Activated naive CD4-positive, alpha-beta T cell treated with anti-CD3 and anti-CD28 coated beads, Interleukin-2, amount 50 U/mL, for 24 hours (primary cell): Measurements from ENCODE around the gene ZNF804B.

Source experiments
- H3K27ac Mint-ChIP-seq: one replicate; pipeline ENCODE4 v1.8.0; 2021; ENCODE audit warnings: mild to moderate bottlenecking, mixed read lengths
- H3K27me3 Mint-ChIP-seq: one replicate; pipeline ENCODE4 v1.8.0; 2021; ENCODE audit warnings: mixed read lengths
- H3K36me3 Mint-ChIP-seq: one replicate; pipeline ENCODE4 v1.8.0; 2021; ENCODE audit warnings: mixed read lengths
- H3K4me1 Mint-ChIP-seq: one replicate; pipeline ENCODE4 v1.8.0; 2021; ENCODE audit warnings: mixed read lengths
- H3K4me3 Mint-ChIP-seq: one replicate; pipeline ENCODE4 v1.8.0; 2021; ENCODE audit warnings: mild to moderate bottlenecking, mixed read lengths
- H3K9me3 Mint-ChIP-seq: one replicate; pipeline ENCODE4 v1.8.0; 2021; ENCODE audit warnings: mixed read lengths

ZNF804B gene

GRCh38 chr7:89002981-89003956 lies 243.8 kb downstream of the ZNF804B start:
- Mint-ChIP-seq H3K27me3 (no peaks in the 10 kb centered on the region), H3K4me1 (peaks cover 30% of the 10 kb centered on the region), H3K36me3 (no peaks in the 10 kb centered on the region), H3K4me3 (peak overlapping the region; percentile 84), H3K27ac (peak overlapping the region; percentile 97), H3K9me3 (no peaks in the 10 kb centered on the region)

GRCh38 chr7:89012016-89012415 lies 252.5 kb downstream of the ZNF804B start:
- Mint-ChIP-seq H3K27ac (no peak overlapping the region), H3K36me3 (no peaks in the 10 kb centered on the region), H3K4me1 (no peaks in the 10 kb centered on the region), H3K9me3 (no peaks in the 10 kb centered on the region), H3K4me3 (no peak overlapping the region), H3K27me3 (no peaks in the 10 kb centered on the region)

DNA sequence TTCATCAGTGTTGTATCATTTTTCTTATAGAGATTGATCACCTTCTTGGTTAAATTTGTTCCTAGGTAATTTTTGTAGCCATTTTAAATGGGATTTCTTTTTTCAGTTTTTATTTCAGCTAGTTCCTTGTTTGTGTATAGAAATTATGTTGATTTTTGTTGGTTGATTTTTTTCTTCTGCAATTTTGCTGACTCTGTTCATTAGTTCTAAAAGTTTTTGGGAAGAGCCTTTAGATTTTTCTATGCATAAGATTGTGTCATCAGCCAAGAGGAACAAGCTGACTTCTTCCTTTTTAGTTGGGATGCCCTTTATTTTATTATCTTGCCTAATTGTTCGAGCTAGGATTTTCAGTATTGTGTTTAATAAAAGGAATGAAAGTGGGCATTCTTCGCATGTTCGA lies 258.2 kb downstream of the ZNF804B start:
- no peak overlapping the region for H3K4me3 Mint-ChIP-seq
- no peak overlapping the region for H3K27ac Mint-ChIP-seq
- H3K4me1 Mint-ChIP-seq = no peaks in the 10 kb centered on the region
- no peaks in the 10 kb centered on the region for H3K36me3 Mint-ChIP-seq
- H3K27me3 Mint-ChIP-seq = peaks cover 1% of the 10 kb centered on the region
- peaks cover 10% of the 10 kb centered on the region for H3K9me3 Mint-ChIP-seq

- H3K9me3 Mint-ChIP-seq = peaks cover 10% of the 10 kb centered on the region
- no peak overlapping the region for H3K27ac Mint-ChIP-seq
- H3K4me1 Mint-ChIP-seq = no peaks in the 10 kb centered on the region
- peaks cover 1% of the 10 kb centered on the region for H3K27me3 Mint-ChIP-seq
- H3K36me3 Mint-ChIP-seq = no peaks in the 10 kb centered on the region
- no peak overlapping the region for H3K4me3 Mint-ChIP-seq
Observed at GRCh38 chr7:89021741-89022140, 262.2 kb downstream of the ZNF804B start.

DNA sequence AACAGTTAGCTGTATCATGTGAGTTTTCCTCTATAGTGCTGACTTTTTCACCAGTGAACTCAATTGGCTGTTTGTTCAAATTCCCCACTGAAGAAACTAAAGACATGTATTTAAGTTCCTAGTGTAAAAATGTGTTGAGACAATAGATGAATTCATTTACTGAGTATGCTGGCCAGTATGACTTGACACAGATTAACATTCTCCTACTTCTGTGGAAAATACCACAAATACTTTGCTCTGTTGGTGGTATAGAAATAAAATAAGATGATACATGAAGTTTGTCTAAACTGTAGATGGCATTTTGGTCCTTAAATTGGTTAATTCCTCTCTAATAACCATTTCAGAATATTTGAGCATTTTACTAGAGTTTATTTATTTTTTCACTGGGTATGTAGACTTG lies 263.7 kb downstream of the ZNF804B start:
- H3K27ac Mint-ChIP-seq = no peak overlapping the region
- H3K9me3 Mint-ChIP-seq = peaks cover 10% of the 10 kb centered on the region
- H3K4me1 Mint-ChIP-seq = no peaks in the 10 kb centered on the region
- no peak overlapping the region for H3K4me3 Mint-ChIP-seq
- H3K36me3 Mint-ChIP-seq = no peaks in the 10 kb centered on the region
- H3K27me3 Mint-ChIP-seq = peaks cover 1% of the 10 kb centered on the region

GRCh38 chr7:89023877-89024276 lies 264.4 kb downstream of the ZNF804B start:
- H3K36me3 Mint-ChIP-seq = no peaks in the 10 kb centered on the region
- peaks cover 1% of the 10 kb centered on the region for H3K27me3 Mint-ChIP-seq
- no peaks in the 10 kb centered on the region for H3K4me1 Mint-ChIP-seq
- peaks cover 10% of the 10 kb centered on the region for H3K9me3 Mint-ChIP-seq
- H3K27ac Mint-ChIP-seq = no peak overlapping the region
- no peak overlapping the region for H3K4me3 Mint-ChIP-seq

- Mint-ChIP-seq H3K36me3 (no peaks in the 10 kb centered on the region), H3K4me1 (peaks cover 11% of the 10 kb centered on the region), H3K9me3 (no peaks in the 10 kb centered on the region), H3K4me3 (no peak overlapping the region), H3K27ac (no peak overlapping the region), H3K27me3 (no peaks in the 10 kb centered on the region)
Observed at GRCh38 chr7:89027781-89028180, 268.3 kb downstream of the ZNF804B start.

- Mint-ChIP-seq H3K36me3 (no peaks in the 10 kb centered on the region), H3K4me3 (no peak overlapping the region), H3K27ac (no peak overlapping the region), H3K9me3 (no peaks in the 10 kb centered on the region), H3K4me1 (peaks cover 11% of the 10 kb centered on the region), H3K27me3 (no peaks in the 10 kb centered on the region)
Observed at GRCh38 chr7:89028319-89028718, 268.8 kb downstream of the ZNF804B start.

DNA sequence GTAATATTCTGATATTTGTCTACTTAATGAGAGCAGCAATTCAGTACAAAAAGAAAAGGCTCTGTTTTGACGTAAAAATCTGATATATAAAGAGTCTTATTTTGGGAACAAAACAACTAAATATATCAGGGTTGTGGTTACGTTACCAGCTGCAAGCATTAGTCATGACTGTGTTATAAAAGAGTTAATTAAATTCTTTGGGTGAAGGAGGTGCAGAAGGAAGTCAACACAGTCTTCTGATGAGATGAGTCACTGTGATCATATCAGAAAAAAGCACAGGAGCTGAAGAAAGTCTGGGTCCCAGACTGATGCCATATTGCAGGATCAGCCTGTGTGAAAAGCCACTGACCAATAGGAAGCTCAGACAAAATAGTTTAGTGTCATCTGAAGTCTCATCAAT lies 270.4 kb downstream of the ZNF804B start:
- Mint-ChIP-seq H3K36me3 (no peaks in the 10 kb centered on the region), H3K9me3 (no peaks in the 10 kb centered on the region), H3K27ac (peak overlapping the region; percentile 32), H3K4me3 (no peak overlapping the region), H3K4me1 (peaks cover 11% of the 10 kb centered on the region), H3K27me3 (no peaks in the 10 kb centered on the region)

DNA sequence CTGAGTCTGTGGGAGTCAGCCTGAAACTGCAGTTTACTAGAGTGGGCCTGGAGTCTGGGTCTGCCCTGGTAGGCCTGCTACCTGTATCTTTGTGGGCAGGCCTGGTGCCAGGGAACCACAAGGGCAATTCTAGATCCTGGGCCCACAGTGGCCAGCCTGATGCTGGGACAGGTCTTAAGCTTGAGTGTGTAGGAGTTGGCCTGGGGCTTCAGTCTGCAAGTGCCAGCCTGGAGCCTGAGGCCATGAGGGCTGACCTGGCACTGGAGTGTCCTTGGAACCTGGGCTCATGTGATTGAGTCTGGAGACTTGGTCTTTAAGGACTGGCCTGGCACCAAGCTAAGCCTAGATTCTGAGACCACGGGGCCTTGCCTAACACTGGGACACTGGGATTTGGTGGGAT lies 281.7 kb downstream of the ZNF804B start:
- no peak overlapping the region for H3K27ac Mint-ChIP-seq
- H3K4me3 Mint-ChIP-seq = no peak overlapping the region
- H3K27me3 Mint-ChIP-seq = peaks cover 2% of the 10 kb centered on the region
- no peaks in the 10 kb centered on the region for H3K4me1 Mint-ChIP-seq
- peaks cover 17% of the 10 kb centered on the region for H3K9me3 Mint-ChIP-seq
- no peaks in the 10 kb centered on the region for H3K36me3 Mint-ChIP-seq

DNA sequence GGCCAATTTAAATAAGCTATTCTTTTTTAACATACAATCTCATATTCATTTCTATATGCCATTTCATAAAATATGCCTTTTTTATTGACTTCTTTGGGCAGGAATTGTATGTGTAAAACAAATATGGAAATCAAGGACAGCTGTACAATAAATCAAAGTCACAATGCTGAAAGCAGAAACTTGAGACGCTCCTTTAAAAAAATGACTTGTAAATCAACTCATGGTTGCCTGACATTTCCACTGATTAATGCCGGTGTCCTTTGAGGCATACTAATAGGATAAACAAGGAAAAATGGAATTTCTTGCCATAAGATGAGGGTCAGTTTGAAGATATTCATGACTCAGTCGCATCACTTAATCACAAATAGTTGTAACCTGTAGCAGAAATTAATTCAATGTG lies 283.4 kb downstream of the ZNF804B start:
- Mint-ChIP-seq H3K4me1 (no peaks in the 10 kb centered on the region), H3K9me3 (peaks cover 17% of the 10 kb centered on the region), H3K4me3 (no peak overlapping the region), H3K27ac (no peak overlapping the region), H3K27me3 (peaks cover 5% of the 10 kb centered on the region), H3K36me3 (no peaks in the 10 kb centered on the region)

DNA sequence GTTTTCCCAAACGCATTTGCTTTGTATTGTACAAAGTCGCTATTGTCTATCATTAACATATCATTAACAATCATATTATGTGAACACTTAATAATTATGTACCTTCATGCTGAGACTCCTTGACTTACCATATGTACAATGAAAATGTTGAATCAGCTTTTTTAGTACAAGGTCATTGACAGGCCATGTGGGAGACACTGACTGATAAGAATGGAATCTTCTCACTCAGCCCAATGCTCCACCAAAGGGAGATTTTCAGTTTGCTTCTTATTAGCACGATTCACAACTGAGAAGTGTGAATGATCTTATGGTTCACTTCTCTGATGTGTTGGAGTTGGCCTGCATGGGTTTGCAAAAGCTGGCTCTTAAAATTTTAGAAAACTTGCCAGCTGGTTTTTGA lies 289.5 kb downstream of the ZNF804B start:
- H3K27me3 Mint-ChIP-seq = peaks cover 5% of the 10 kb centered on the region
- H3K27ac Mint-ChIP-seq = no peak overlapping the region
- no peak overlapping the region for H3K4me3 Mint-ChIP-seq
- H3K9me3 Mint-ChIP-seq = peaks cover 5% of the 10 kb centered on the region
- no peaks in the 10 kb centered on the region for H3K4me1 Mint-ChIP-seq
- H3K36me3 Mint-ChIP-seq = no peaks in the 10 kb centered on the region

GRCh38 chr7:89053130-89053529 lies 293.6 kb downstream of the ZNF804B start:
- Mint-ChIP-seq H3K27ac (no peak overlapping the region), H3K4me3 (no peak overlapping the region), H3K36me3 (no peaks in the 10 kb centered on the region), H3K27me3 (peaks cover 2% of the 10 kb centered on the region), H3K9me3 (no peaks in the 10 kb centered on the region), H3K4me1 (no peaks in the 10 kb centered on the region)

GRCh38 chr7:89054361-89054760 lies 294.9 kb downstream of the ZNF804B start:
- peaks cover 2% of the 10 kb centered on the region for H3K27me3 Mint-ChIP-seq
- H3K9me3 Mint-ChIP-seq = no peaks in the 10 kb centered on the region
- H3K4me1 Mint-ChIP-seq = no peaks in the 10 kb centered on the region
- H3K27ac Mint-ChIP-seq = no peak overlapping the region
- no peak overlapping the region for H3K4me3 Mint-ChIP-seq
- no peaks in the 10 kb centered on the region for H3K36me3 Mint-ChIP-seq

DNA sequence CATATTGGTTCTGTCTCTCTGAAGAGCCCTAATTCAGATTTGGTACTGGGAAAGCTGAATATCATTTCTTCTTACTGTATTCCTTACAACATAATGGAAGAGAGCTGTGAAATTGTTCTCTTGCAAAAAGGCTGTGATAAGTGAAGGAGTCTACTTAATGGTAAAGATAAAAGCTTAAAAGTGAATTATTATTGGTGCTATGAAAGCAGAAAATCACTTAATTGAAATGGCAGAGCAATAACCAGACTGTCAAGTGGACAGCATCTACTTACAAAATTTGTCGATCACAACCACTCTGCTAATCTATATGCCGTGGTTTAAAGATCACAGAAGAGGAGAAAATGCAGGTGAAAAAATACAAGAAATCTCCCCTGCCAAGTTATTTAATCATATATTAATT lies 300.7 kb downstream of the ZNF804B start:
- Mint-ChIP-seq H3K4me3 (no peak overlapping the region), H3K9me3 (no peaks in the 10 kb centered on the region), H3K4me1 (no peaks in the 10 kb centered on the region), H3K27me3 (no peaks in the 10 kb centered on the region), H3K27ac (no peak overlapping the region), H3K36me3 (no peaks in the 10 kb centered on the region)

GRCh38 chr7:89064831-89065230 lies 305.3 kb downstream of the ZNF804B start:
- Mint-ChIP-seq H3K36me3 (no peaks in the 10 kb centered on the region), H3K4me3 (no peak overlapping the region), H3K27me3 (no peaks in the 10 kb centered on the region), H3K4me1 (no peaks in the 10 kb centered on the region), H3K27ac (no peak overlapping the region), H3K9me3 (no peaks in the 10 kb centered on the region)

DNA sequence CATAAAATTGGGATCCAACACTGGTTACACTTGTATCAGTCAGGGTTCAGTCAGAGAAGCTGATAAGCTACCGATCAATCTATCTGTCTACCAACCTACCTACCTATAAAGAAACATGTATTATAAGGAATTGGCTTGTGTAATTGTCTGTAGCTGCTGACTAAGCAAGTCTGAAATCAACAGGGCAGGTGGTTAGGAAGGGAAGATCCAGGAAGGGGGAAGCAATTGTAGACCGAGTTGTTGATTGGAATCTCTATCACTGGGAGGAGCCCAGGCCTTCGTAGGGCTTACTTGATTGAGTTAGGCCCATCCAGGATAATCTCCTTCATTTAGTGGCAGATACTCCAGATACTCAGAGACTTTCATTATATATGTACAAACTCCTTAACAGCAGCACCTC lies 307.5 kb downstream of the ZNF804B start:
- Mint-ChIP-seq H3K4me1 (no peaks in the 10 kb centered on the region), H3K36me3 (no peaks in the 10 kb centered on the region), H3K9me3 (no peaks in the 10 kb centered on the region)

More for the DNA sequence above, 307.5 kb downstream of the ZNF804B start:
- Mint-ChIP-seq H3K27ac (no peak overlapping the region), H3K4me3 (no peak overlapping the region), H3K27me3 (no peaks in the 10 kb centered on the region)
